Dermis blood vessel endothelial cell (primary cell): ENCODE measurements around the gene RASL12. TPM values are rescaled to one million over a fixed set of nuclear protein-coding genes. Genes with fewer than 3 reads are reported as not detected.
"Not testable (repeated sequence)": the region's sequence is repeated elsewhere in the genome, so short reads cannot be mapped to it uniquely, and the experiment has no call there.

Experiments
- DNase-seq: peaks from one replicate; pipeline ENCODE4 v3.0.0; 2010
- total RNA-seq: library from RNA; depleted of rRNA; stranded (reverse); fragments of >200 nt; gene quantifications from 2 replicates; pipeline ENCODE4 v1.2.3, GENCODE V29; 2014

Gene RASL12
- total RNA-seq, 1 donor from 2014 or later: not detected

DNA sequence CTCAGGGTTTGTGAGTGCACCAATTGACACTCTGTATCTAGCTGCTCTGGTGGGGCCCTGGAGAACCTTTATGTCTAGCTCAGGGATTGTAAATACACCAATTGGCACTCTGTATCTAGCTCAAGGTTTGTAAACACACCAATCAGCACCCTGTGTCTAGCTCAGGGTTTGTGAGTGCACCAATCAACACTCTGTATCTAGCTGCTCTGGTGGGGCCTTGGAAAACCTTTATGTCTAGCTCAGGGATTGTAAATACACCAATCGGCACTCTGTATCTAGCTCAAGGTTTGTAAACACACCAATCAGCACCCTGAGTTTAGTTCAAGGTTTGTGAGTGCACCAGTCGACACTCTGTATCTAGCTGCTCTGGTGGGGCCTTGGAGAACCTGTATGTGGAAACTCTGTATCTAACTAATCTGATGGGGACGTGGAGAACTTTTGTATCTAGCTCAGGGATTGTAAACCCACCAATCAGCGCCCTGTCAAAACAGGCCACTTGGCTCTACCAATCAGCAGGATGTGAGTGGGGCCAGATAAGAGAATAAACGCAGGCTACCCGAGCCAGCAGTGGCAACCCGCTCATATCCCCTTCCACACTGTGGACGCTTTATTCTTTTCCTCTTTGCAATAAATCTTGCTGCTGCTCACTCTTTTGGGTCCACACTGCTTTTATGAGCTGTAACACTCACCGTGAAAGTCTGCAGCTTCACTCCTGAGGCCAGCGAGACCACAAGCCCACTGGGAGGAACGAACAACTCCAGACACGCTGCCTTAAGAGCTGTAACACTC lies 8.0 kb upstream of the RASL12 start:
- not testable (repeated sequence) for DNase-seq

DNA sequence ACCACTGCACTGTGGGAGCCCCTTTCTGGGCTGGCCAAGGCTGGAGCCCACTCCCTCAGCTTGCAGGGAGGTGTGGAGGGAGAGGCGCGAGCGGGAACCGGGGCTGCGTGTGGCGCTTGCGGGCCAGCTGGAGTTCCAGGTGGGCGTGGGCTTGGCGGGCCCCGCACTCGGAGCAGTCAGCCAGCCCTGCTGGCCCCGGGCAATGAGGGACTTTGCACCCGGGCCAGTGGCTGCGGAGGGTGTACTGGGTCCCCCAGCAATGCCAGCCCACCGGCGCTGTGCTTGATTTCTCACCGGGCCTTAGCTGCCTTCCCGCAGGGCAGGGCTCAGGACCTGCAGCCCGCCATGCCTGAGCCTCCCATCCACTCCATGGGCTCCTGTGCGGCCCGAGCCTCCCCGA lies 7.2 kb upstream of the RASL12 start:
- DNase-seq: not testable (repeated sequence)

GRCh38 chr15:65072617-65073016 lies 4.8 kb upstream of the RASL12 start:
- no peak for DNase-seq

DNA sequence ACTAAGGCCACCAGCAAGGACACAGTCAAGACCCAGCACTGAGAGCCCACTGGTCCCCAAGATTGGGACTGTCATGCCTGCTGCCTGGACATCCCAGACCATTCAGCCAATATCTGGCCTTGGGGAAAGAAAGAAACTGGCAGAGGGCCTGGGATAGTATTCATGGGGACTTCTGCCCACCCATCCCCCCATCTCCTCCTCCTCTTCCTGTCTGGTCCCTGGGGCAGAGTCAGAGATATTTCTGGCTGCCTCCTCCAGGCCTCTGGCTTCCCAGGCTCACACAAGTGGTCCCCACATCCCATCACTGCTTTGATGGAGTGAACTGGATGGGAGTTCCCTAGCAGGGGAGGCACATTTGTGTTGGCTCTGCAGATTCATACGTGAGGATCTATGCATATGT lies 4.2 kb upstream of the RASL12 start:
- DNase-seq: no peak

DNA sequence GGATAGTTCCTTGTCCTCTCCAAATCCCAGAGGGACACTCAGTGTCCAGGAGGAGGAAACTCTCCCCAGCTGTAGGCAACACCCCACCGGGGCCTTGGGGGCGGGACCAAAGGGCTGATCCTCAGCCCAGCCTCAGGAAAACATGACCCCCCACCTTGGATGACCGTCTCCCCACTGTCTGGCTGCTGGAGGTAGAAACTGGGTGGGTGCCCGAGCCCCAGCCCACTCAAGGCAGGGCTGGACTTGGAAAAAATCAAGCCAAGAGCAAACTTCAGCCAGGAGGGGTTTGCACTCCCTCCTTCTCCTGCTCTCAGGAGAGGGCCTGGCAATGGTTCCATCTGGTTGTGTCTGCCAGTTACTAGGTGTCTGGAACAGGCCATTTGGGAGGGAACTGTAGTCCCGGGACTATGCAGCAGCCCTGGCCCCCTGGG lies 3.6 kb upstream of the RASL12 start:
- DNase-seq: no peak

- no peak for DNase-seq
Measured at GRCh38 chr15:65069779-65070546, 2.2 kb upstream of the RASL12 start.

DNA sequence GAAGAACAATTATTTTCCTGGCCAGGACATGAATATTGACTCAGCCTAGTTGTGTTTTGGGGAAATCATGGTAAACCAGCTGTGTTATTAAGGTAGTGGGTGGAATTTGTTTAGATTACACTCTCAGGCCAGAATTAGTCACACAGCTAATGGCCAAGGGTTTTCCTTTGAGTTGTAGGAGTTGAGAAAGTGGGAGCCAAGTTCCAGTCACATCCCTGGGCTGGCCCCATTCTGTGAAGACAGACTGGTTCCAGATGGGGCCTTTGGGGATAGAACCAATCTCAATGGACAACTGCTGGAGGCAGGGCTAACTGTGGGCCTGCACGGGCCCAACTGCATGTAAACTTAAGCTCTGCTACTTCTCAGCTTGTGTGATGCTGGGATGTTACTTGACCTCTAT lies 1.4 kb upstream of the RASL12 start:
- peak; percentile 22 for DNase-seq

GRCh38 chr15:65068403-65068788 lies 605 bp upstream of the RASL12 start:
- no peak for DNase-seq

DNA sequence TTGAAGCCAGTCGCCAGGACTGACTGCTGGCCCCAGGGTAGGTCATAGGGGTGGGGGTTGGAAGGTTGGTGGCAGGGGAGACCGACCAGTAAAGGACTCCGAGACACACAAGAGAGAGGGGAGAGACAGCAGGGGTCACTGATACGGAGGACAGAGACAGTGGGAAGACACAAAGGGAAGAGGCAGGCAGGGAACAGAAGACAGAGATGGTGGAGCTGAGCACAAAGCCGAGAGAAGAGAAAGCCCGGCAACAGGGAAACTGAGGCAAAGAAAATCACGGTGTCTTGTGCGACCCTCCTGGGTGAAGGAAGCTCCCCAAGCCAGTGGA lies 510 bp downstream of the RASL12 start:
- no peak for DNase-seq

DNA sequence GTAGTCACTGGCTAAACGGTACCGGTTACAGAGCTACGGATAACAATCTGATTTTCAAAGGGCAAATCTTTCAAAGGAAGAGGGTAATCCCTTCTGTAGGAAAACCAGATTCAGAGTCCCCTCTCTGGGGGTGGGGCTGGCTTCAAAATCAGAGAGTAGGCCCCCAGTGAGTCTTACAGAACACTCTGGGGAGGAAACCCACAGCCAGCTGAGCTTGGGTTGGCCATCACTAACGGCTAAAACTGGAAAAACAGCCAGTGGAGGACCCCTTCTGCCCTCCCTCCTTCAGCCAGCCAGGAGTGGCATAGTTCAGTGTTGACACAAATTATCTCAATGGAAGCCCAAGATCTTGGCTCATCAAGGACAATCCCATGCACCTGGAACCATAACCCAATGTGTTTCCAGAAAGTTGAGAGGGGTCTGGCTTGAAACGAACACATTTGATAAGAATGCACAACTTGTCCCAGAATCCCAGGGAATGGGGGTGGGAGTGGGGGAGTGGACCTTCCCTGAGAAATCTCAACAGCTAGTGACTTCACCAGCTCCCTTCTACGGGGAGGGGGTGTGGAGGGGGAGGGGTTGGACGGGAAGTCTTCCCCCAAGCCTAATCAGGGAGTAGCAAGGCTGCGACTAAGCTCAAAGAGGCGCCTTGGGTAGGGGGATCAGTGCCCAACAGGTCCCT lies 1.0 kb downstream of the RASL12 start:
- no peak for DNase-seq

GRCh38 chr15:65066001-65066634 lies 1.7 kb downstream of the RASL12 start:
- DNase-seq: peak; percentile 14

- no peak for DNase-seq
Measured at GRCh38 chr15:65062726-65063125, 5.1 kb downstream of the RASL12 start.

GRCh38 chr15:65062061-65062460 lies 5.7 kb downstream of the RASL12 start:
- DNase-seq: no peak

GRCh38 chr15:65060641-65061397 lies 7.0 kb downstream of the RASL12 start:
- DNase-seq: no peak

DNA sequence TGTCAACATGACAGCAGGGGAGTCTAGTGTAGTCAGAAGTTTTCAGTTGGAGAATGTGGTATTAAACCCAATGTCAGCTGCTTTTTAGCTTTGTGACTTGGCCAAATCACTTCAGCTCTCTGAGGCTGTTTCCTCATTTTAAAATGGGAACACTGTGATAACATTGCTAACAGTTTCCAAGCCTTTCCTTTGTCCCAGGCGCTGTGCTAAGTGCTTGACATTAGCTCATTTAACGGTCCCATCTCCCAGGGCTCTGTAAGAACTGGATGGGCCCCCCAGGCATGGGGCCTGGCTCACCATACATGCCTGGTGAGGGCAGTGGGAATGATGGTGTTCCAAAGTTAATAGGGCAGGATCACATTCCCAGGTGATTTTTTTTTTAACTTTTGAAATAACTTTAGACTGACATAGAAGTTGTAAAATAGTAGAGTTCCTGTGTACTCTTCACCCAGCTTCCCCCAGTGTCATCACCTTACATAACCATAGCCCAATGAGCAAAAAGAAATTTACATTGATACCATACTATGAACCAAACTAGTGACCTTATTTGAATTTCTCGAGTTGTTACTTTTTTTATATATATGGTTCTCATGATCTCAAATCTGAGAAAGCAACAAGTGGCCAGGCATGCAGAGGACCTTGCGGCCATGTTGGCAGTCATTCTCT lies 7.7 kb downstream of the RASL12 start:
- no peak for DNase-seq

- no peak for DNase-seq
Measured at GRCh38 chr15:65059369-65059750, 8.4 kb downstream of the RASL12 start.

GRCh38 chr15:65058394-65059368 lies 9.1 kb downstream of the RASL12 start:
- DNase-seq: no peak

GRCh38 chr15:65057549-65057940 lies 10.2 kb downstream of the RASL12 start:
- DNase-seq: no peak

DNA sequence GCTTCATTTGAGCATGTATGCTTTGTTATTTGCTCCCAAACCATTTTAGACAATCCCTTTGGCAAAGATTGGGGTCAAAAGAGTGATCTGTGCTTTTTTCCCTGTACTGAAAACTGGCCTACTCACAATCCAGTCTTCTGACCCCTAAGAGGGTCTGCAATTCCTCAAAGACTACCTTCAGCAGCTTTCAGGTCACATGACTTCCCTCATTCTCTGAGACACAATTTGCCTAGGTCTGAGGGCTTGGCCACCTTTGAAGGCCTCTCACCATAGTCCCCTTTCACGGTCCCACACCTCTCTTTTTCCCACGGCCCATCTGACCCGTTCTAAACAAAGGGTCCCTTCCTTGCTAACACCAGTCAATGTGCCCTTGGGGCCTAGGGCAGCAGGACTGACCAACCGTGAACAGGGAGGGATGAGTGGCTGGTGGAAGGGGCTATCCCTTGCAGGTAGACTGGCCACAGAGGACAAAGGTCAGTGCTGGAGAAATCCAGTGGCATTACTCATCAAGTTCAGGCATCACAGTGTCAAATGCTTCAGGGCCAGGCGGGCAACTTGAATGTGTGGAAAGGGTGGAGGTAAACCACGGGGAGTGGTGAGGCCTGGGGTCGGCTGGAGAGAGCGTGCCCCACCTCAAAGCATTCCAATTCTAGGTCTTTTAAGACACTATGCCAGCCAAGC lies 10.8 kb downstream of the RASL12 start:
- no peak for DNase-seq

GRCh38 chr15:65056106-65056505 lies 11.7 kb downstream of the RASL12 start:
- DNase-seq: no peak
